Stimulated activated naive CD8-positive, alpha-beta T cell treated with anti-CD3 and anti-CD28 coated beads, Interleukin-15, Interleukin-2, amounts not matched to agents 100 U/mL and 50 U/mL, for 24 hours (primary cell): ENCODE measurements around the gene SORCS3.

Source experiments
- ATAC-seq: fragments of 150-1000 bp; cut with Tn5 transposase; one replicate; pipeline ENCODE4 v1.10.0; 2021
- DNase-seq: peaks from one replicate; pipeline ENCODE4 v3.0.0; 2021

Gene SORCS3

GRCh38 chr10:105188737-105189462, 547.8 kb downstream of the SORCS3 start:
- DNase-seq (no peak), ATAC-seq (no peak)

- ATAC-seq = no peak
- no peak for DNase-seq
Observed at GRCh38 chr10:105189463-105189800, 548.3 kb downstream of the SORCS3 start.

- ATAC-seq (no peak), DNase-seq (no peak)
Observed at GRCh38 chr10:105192146-105192545, 551.1 kb downstream of the SORCS3 start.

GRCh38 chr10:105192861-105193260, 551.8 kb downstream of the SORCS3 start:
- ATAC-seq = no peak
- no peak for DNase-seq

GRCh38 chr10:105195831-105196230, 554.7 kb downstream of the SORCS3 start:
- no peak for DNase-seq
- no peak for ATAC-seq

GRCh38 chr10:105197598-105198364, 556.7 kb downstream of the SORCS3 start:
- ATAC-seq = no peak

GRCh38 chr10:105206616-105207015, 565.5 kb downstream of the SORCS3 start:
- ATAC-seq (no peak), DNase-seq (no peak)

More at GRCh38 chr10:105197598-105198364, 556.7 kb downstream of the SORCS3 start:
- no peak for DNase-seq

- no peak for ATAC-seq
- no peak for DNase-seq
Observed at GRCh38 chr10:105207476-105207995, 566.4 kb downstream of the SORCS3 start.

GRCh38 chr10:105210546-105210945, 569.5 kb downstream of the SORCS3 start:
- ATAC-seq = no peak
- no peak for DNase-seq

- DNase-seq (no peak), ATAC-seq (no peak)
Observed at GRCh38 chr10:105237685-105238084, 596.6 kb downstream of the SORCS3 start.

- ATAC-seq = no peak
- no peak for DNase-seq
Observed at GRCh38 chr10:105239311-105240219, 598.5 kb downstream of the SORCS3 start.

- DNase-seq (no peak), ATAC-seq (no peak)
Observed at GRCh38 chr10:105241254-105241653, 600.2 kb downstream of the SORCS3 start.

GRCh38 chr10:105243381-105243780, 602.3 kb downstream of the SORCS3 start:
- no peak for ATAC-seq
- no peak for DNase-seq

GRCh38 chr10:105243825-105244224, 602.7 kb downstream of the SORCS3 start:
- no peak for ATAC-seq
- DNase-seq = no peak

GRCh38 chr10:105247831-105248499, 606.9 kb downstream of the SORCS3 start:
- ATAC-seq = no peak

GRCh38 chr10:105252911-105253310, 611.8 kb downstream of the SORCS3 start:
- DNase-seq = no peak
- ATAC-seq = no peak

More at GRCh38 chr10:105247831-105248499, 606.9 kb downstream of the SORCS3 start:
- DNase-seq = no peak

GRCh38 chr10:105253515-105254212, 612.6 kb downstream of the SORCS3 start:
- no peak for ATAC-seq
- DNase-seq = no peak

- ATAC-seq (no peak), DNase-seq (no peak)
Observed at GRCh38 chr10:105258036-105258673, 617.1 kb downstream of the SORCS3 start.

GRCh38 chr10:105258674-105259065, 617.6 kb downstream of the SORCS3 start:
- DNase-seq (no peak), ATAC-seq (no peak)

- no peak for DNase-seq
- no peak for ATAC-seq
Observed at GRCh38 chr10:105259201-105259600, 618.1 kb downstream of the SORCS3 start.

GRCh38 chr10:105262666-105263065, 621.6 kb downstream of the SORCS3 start:
- DNase-seq (no peak), ATAC-seq (no peak)
